Measurements from ENCODE around the gene B4GALT1.

GRCh38 chr9:33129251-33129885 is 37.8 kb downstream of the B4GALT1 start:
- no peak for TF ChIP-seq CTCF (IDR thresholded peaks at IDR 0.05)
- no peak for TF ChIP-seq POLR2A (IDR thresholded peaks at IDR 0.05)

All from lower leg skin (tissue), 3 donors.